NCI-H2196 (cell line): ENCODE data around the gene RD3L.
"Not testable (repeated sequence)": the region's sequence is repeated elsewhere in the genome, so short reads cannot be mapped to it uniquely, and the experiment has no call there.

Experiments used
- DNase-seq: peaks from one replicate; lab custom pipeline; 2025; ENCODE audit not compliant: unreplicated experiment; lab: John Stamatoyannopoulos, UW

Gene RD3L

GRCh38 chr14:103928011-103928890 is 14.1 kb downstream of the RD3L start, which contains the start of gene TDRD9:
Gene TDRD9 (plus strand): TSS chr14:103928456. CDS start chr14:103928510, 54 bp downstream.
- no peak for DNase-seq

GRCh38 chr14:103927566-103927965 is 14.8 kb downstream of the RD3L start:
- DNase-seq, result no peak

- DNase-seq, result no peak
Observed at GRCh38 chr14:103925316-103925715, 17.0 kb downstream of the RD3L start.

GRCh38 chr14:103923863-103924262 is 18.5 kb downstream of the RD3L start:
- no peak for DNase-seq

GRCh38 chr14:103921855-103922200 is 20.5 kb downstream of the RD3L start:
- not testable (repeated sequence) for DNase-seq

GRCh38 chr14:103920981-103921854 is 21.1 kb downstream of the RD3L start:
- DNase-seq, result peak; percentile 79

GRCh38 chr14:103916636-103917262 is 25.6 kb downstream of the RD3L start:
- no peak for DNase-seq

GRCh38 chr14:103915616-103916015 is 26.7 kb downstream of the RD3L start:
- DNase-seq, result no peak

GRCh38 chr14:103910984-103911383 is 31.3 kb downstream of the RD3L start:
- no peak for DNase-seq

GRCh38 chr14:103910262-103910935 is 31.9 kb downstream of the RD3L start:
- peak; percentile 76 for DNase-seq

- no peak for DNase-seq
Observed at GRCh38 chr14:103909531-103910261, 32.6 kb downstream of the RD3L start.

- DNase-seq, result no peak
Observed at GRCh38 chr14:103908580-103908979, 33.7 kb downstream of the RD3L start.

GRCh38 chr14:103905842-103906456 is 36.4 kb downstream of the RD3L start:
- DNase-seq, result no peak

- no peak for DNase-seq
Observed at GRCh38 chr14:103904493-103905107, 37.7 kb downstream of the RD3L start.

GRCh38 chr14:103899833-103900232 is 42.5 kb downstream of the RD3L start:
- DNase-seq, result no peak

GRCh38 chr14:103899316-103899715 is 43.0 kb downstream of the RD3L start:
- DNase-seq, result no peak

GRCh38 chr14:103898711-103899110 is 43.6 kb downstream of the RD3L start:
- no peak for DNase-seq

GRCh38 chr14:103898204-103898603 is 44.1 kb downstream of the RD3L start:
- DNase-seq, result no peak
